Aorta (tissue), 5 donors: ENCODE data around the gene NPAS2. TPM values are rescaled to one million over a fixed set of nuclear protein-coding genes. Genes with fewer than 3 reads are reported as not detected.

Experiments used
- ATAC-seq: fragments of 200-7000 bp; cut with Tn5 transposase; one replicate; pipeline ENCODE4 v1.9.1; 2022; ENCODE audit warnings: moderate library complexity; ENCODE audit not compliant: low FRiP score
- DNase-seq, 2 donors: peaks; one replicate each; pipeline ENCODE4 v3.0.0-alpha.2; 2020
- H3K27ac ChIP-seq, 2 donors: one replicate each; pipeline ENCODE4 v1.5.1; 2013; ENCODE audit warnings: low read length in 2 of 2, mild to moderate bottlenecking in 2 of 2, moderate library complexity in 2 of 2, control low read depth in 1 of 2, inconsistent platforms in 1 of 2, low read depth in 1 of 2
- H3K27me3 ChIP-seq, 2 donors: one replicate each; pipeline ENCODE4 v1.6.1; 2013; ENCODE audit warnings: control low read depth in 1 of 2, low read length in 1 of 2, mild to moderate bottlenecking in 1 of 2, moderate library complexity in 1 of 2; ENCODE audit not compliant: insufficient read depth in 2 of 2, control insufficient read depth in 1 of 2
- H3K36me3 ChIP-seq, 2 donors: one replicate each; pipeline ENCODE4 v1.6.1; 2013; ENCODE audit warnings: control low read depth in 1 of 2, low read length in 1 of 2, mild to moderate bottlenecking in 1 of 2; ENCODE audit not compliant: insufficient read depth in 2 of 2, control insufficient read depth in 1 of 2
- H3K4me1 ChIP-seq, 2 donors: one replicate each; pipeline ENCODE4 v1.6.1; 2013; ENCODE audit warnings: low read length in 2 of 2, control low read depth in 1 of 2, mild to moderate bottlenecking in 1 of 2, moderate library complexity in 1 of 2; ENCODE audit not compliant: insufficient read depth in 2 of 2, control insufficient read depth in 1 of 2
- H3K4me3 ChIP-seq, 2 donors: one replicate each; pipeline ENCODE4 v1.5.1; 2013; ENCODE audit warnings: low read length in 2 of 2, control low read depth in 1 of 2, mild to moderate bottlenecking in 1 of 2
- H3K9me3 ChIP-seq: one replicate; pipeline ENCODE4 v1.6.1; 2013; ENCODE audit warnings: mild to moderate bottlenecking, low read length; ENCODE audit not compliant: control insufficient read depth
- WGBS, 2 donors: extraction: QIAGEN DNeasy Blood & Tissue Kit; methylation state at CpG; one replicate each; pipeline ENCODE4 v1.1.7; 2013; 5-methylcytosine and 5-hydroxymethylcytosine counted together
- intact Hi-C, 2 donors: fragments of 100-400 bp; cut with DNase I; formaldehyde crosslinking; loops; one replicate each; pipeline versions ENCODE4 v1.14.2 to v1.15.0; 2022
- polyA plus RNA-seq, 2 donors: library from polyadenylated mRNA; stranded (reverse); fragments of 200-250 nt; gene quantifications; one replicate each; pipeline ENCODE4 v1.2.3, GENCODE V29; 2013
- total RNA-seq, 2 donors: library from RNA; stranded (reverse); fragmentation: NEBNext Ultra II Directional; extraction: Animal tissue kit (Norgen Biotek cat#: 25700); gene quantifications; one replicate each; pipeline ENCODE4 v1.2.1, GENCODE V29; 2021
- donor health status: healthy with polysubstance abuse.
- donor health status: Bipolar disorder and iron deficiency.
- donor health status: DM: no; HTN: no; CAD: no.
- donor health status: DM: no; HTN: no; CAD: no.
- donor health status: DM: yes; HTN: yes; CAD: no.

Gene NPAS2
- total and polyA plus RNA-seq, 4 donors = 7.8 to 42.0 (median 24.2) TPM

DNA sequence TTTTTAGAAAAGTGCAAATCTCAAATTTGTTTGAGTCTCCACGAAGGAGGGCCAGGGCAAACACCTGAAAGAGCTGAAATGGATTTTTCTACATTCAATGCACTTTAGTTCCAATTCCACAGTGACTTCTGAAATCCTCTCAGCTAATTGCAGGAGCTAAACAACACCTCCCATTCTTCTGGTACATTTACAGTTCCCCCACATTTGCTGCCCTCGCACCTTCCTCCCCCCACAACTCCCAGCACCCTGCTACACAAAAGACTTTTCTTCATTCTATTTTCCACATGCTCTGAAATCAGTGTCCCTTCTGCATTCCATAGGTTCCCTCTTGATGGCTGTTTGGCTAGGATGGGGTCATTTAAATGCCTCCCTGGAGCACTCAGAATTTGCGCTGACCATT lies 5.9 kb upstream of the NPAS2 start:
- Histone ChIP-seq H3K27me3 (no peaks in the 10 kb centered on the region), H3K4me3 (no peak overlapping the region), H3K4me1 (peaks cover 4 to 6% of the 10 kb centered on the region in 2 donors), H3K9me3 (no peaks in the 10 kb centered on the region), H3K27ac (no peak overlapping the region), H3K36me3 (no peaks in the 10 kb centered on the region)
- ATAC-seq (no peak), DNase-seq (no peak)
- intact Hi-C loops = no loop called here
- 92 to 95% methylated on average over 3 of the region's 3 CpGs for WGBS, 2 donors

DNA sequence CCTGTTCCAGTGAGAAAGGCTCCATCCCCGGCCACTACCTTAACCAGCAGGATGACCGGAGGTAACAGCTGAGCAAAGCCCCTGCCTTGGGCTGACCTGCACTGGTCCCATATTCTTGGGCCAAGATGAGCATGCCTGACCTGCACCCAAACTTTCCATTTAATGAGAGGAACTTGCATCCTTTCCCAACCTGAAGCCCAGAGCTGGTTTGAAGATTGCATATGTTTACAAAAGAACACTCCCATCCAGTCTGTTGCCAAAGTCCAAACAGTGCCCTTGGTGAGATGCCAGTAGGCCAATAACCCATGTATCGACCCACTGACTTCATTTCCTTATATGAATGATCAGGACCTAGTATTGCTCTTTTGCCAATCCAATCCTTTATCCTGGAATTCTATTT lies 5.5 kb upstream of the NPAS2 start:
- no peak overlapping the region for H3K27ac ChIP-seq
- 83 to 88% methylated on average over 3 of the region's 3 CpGs for whole genome bisulfite sequencing, 2 donors
- H3K27me3 ChIP-seq = no peaks in the 10 kb centered on the region
- peaks cover 4 to 6% of the 10 kb centered on the region in 2 donors for H3K4me1 ChIP-seq
- ATAC-seq (no peak), DNase-seq (no peak)
- no peak overlapping the region for H3K4me3 ChIP-seq
- no peaks in the 10 kb centered on the region for H3K9me3 ChIP-seq
- H3K36me3 ChIP-seq = no peaks in the 10 kb centered on the region
- intact Hi-C loops = no loop called here

- Histone ChIP-seq H3K27me3 (no peaks in the 10 kb centered on the region), H3K36me3 (no peaks in the 10 kb centered on the region), H3K4me1 (peaks cover 4 to 6% of the 10 kb centered on the region in 2 donors), H3K4me3 (no peak overlapping the region), H3K9me3 (no peaks in the 10 kb centered on the region), H3K27ac (no peak overlapping the region)
- DNase-seq (no peak), ATAC-seq (no peak)
- 92 to 95% methylated on average over 7 of the region's 7 CpGs for WGBS, 2 donors
- intact Hi-C loops = loop anchor here (5.0 kb wide), 1 partner anchor 65 kb away; no protein-coding TSS in a partner anchor
Observed at GRCh38 chr2:100817388-100817985, 2.5 kb upstream of the NPAS2 start.

DNA sequence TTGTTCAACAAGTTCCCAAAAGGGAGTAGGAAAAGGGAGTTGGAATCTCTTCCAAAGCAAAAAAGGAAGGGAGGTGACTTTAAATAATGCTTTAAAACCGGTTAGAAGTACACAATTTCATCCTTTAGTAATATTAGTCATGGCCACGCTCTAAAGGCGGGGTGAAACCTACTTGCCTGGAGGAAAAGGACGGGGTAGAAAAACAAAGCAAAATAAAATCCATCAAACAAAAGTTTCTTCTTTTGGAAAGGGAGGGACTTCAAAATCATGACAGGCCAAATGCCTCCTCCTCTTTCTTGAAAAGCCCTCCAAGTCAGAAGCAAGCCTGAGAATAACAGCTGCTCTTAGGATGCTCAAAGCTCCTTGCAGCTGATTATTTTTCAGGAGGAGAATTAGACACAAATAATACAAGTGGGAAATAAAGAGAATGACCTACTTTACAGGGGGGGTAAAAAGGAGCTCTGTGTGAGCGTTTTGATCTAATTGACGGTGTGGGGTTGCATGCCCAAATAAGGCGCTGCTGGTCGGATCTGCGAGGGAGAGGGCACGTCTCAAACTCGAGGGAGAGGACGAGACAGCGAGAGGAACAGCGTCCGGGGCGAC lies 1.8 kb upstream of the NPAS2 start:
- no peak for DNase-seq

DNA sequence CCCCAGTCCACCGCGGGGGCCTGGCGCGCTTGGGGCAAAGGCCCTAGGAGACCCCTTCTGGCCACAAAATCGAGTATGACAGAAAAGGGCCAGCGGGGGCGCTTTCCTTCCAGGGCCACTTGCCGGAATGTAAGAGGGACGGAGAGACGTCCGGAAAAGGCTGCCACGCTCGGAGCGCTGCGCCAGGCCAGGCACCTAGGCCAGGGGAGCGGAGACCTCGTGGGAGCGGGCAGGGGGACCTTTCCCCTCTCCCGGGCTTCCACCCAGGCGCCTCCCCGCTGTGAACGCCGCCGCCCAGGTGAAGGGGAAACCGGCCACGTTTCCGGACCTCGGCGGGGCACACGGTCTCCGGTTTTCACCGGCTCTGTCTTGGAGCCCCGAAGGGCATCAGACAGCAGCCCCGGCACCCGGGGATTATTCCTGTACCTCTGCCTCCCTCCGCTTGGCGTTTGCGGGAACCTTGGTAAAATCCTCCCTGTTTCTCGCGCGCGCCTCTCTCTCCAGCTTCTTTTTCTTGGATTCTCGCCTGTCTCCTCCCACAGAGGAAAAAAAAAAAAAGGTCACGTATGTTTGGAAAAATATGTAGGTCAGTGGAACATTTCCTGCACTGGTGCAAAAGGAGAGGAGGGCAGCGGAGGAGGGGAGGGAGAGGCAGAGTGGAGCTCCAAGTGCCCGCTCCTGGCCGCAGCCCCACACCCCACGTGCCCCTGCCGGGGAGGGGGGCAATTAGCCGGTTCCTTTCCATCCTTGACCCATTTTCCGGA lies 1.2 kb upstream of the NPAS2 start:
- DNase-seq (peak; percentile 76 to 90), ATAC-seq (peak; percentile 89)
- Histone ChIP-seq H3K27ac (peak overlapping the region; percentile 79 to 83), H3K4me3 (peak overlapping the region; percentile 86 to 91), H3K4me1 (peaks cover 4% of the 10 kb centered on the region in 2 donors), H3K9me3 (no peaks in the 10 kb centered on the region), H3K27me3 (no peaks in the 10 kb centered on the region), H3K36me3 (no peaks in the 10 kb centered on the region)
- intact Hi-C loops = loop anchor here (2.0 to 5.0 kb wide), 2 partner anchors 66 to 160 kb away; no protein-coding TSS in a partner anchor
- 0% methylated on average over 40 to 51 of the region's 51 CpGs for WGBS, 2 donors

More for the DNA sequence above, 1.8 kb upstream of the NPAS2 start:
- H3K27me3 ChIP-seq = no peaks in the 10 kb centered on the region
- peak; percentile 39 for ATAC-seq
- no peaks in the 10 kb centered on the region for H3K36me3 ChIP-seq
- whole genome bisulfite sequencing, 2 donors = 9% methylated on average over 16 of the region's 16 CpGs
- peak overlapping the region; percentile 79 to 83 for H3K27ac ChIP-seq
- peak overlapping the region; percentile 43 to 91 for H3K4me3 ChIP-seq
- H3K9me3 ChIP-seq = no peaks in the 10 kb centered on the region
- H3K4me1 ChIP-seq = peaks cover 4 to 6% of the 10 kb centered on the region in 2 donors
- intact Hi-C loops = loop anchor here (2.0 to 5.0 kb wide), 2 partner anchors 66 to 161 kb away; no protein-coding TSS in a partner anchor

DNA sequence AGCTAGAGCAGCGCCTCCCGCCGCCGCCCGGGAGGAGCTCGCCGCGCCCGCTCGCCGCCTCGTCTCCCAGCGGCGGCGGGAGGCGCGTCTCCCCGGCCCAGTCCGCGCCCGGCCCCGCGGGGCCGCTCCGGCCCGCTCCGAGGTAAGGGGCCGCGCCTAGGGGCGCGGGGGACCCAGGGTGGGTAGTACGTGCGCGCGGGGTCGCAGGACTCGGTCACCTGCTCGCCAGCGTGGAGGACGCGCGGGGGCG lies 259 bp downstream of the NPAS2 start:
- no peaks in the 10 kb centered on the region for H3K4me1 ChIP-seq
- no peak for DNase-seq
- intact Hi-C loops = loop anchor here in 1 of 2 donors (5.0 to 10.0 kb wide), 4 partner anchors 57 to 215 kb away; no protein-coding TSS in a partner anchor
- no peaks in the 10 kb centered on the region for H3K9me3 ChIP-seq
- no peaks in the 10 kb centered on the region for H3K36me3 ChIP-seq
- WGBS, 2 donors = 0 to 1% methylated on average over 16 to 43 of the region's 43 CpGs
- no peaks in the 10 kb centered on the region for H3K27me3 ChIP-seq
- no peak for ATAC-seq
- H3K27ac ChIP-seq = no peak overlapping the region
- peak overlapping the region; percentile 86 to 91 for H3K4me3 ChIP-seq

DNA sequence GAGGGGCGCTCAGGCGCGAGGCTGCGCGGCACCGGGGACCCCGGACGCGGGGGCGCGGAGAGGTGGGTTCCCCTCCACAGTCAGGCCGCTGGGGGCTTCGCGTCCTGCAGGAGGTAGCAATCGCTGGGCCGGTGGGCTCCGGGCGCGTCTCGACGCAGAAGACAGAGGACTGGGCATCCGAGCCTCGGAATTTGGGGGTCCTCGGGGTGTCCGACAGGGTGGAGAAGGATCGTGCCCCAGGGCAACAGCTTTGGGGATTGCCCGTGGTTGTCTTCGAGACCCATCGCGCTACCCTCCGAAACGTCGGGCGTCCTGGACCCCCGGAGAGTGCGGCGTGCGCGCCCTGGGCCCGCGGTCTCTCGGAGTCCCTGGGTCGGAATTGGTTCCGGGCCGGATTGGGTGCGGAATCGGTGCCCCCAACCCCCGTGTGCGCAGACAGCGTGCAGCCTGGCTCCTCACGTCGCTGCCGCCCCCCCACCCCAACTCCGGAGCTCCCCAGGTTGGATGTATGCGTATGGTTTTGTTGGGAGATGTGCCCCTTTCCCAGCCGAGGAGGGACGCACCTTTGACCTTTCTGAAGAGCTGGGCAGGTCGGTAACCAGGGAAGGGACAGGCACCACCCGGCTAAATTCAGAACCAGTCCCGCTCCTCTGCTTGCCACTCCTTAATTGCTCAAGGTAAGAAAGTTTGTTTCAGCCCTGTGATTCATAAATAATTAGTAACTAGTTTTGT lies 750 bp downstream of the NPAS2 start:
- no peak overlapping the region for H3K27ac ChIP-seq

DNA sequence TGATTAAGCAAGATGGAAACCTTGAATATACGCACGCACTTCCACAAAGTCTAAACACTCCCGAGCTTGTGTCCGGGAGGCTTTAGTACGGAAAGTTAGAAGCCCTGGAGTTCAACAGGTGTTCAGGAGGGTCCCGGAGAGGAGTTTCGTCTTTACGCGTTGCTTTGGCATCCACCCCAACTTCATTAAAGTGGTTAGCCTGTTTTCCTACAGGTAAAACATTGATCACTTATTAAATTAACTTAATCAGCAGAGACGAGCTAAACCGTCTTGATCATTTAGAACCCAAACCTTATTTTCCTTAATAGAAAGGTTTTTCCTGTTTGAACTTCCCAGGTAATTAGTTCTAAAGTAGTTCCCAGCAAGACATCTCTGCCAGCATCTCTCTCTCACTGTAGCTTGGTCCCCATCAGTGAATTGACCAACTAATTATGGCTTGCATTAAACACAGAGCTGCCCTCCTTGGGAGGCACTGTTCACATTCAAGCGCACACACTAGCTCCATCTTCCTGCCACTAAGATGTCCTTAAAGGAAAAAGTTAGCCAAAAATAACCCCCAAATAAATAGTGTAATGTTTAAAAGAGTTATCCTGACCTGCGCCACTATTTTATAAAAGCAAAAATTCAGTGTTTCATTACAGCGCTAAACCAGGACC lies 1.4 kb downstream of the NPAS2 start:
- peak overlapping the region; percentile 86 to 91 for H3K4me3 ChIP-seq
- no peaks in the 10 kb centered on the region for H3K9me3 ChIP-seq
- DNase-seq = no peak
- no peak for ATAC-seq
- intact Hi-C loops = loop anchor here in 1 of 2 donors (5.0 to 10.0 kb wide), 4 partner anchors 56 to 217 kb away; no protein-coding TSS in a partner anchor
- WGBS, 2 donors = 8 to 16% methylated on average over 14 of the region's 14 CpGs
- H3K4me1 ChIP-seq = no peaks in the 10 kb centered on the region
- no peaks in the 10 kb centered on the region for H3K27me3 ChIP-seq
- H3K36me3 ChIP-seq = no peaks in the 10 kb centered on the region
- H3K27ac ChIP-seq = peak overlapping the region in 1 of 2 donors; percentile 31

More for the DNA sequence above, 750 bp downstream of the NPAS2 start:
- no peaks in the 10 kb centered on the region for H3K36me3 ChIP-seq
- DNase-seq = peak in 1 of 2 donors; percentile 74
- no peaks in the 10 kb centered on the region for H3K27me3 ChIP-seq
- intact Hi-C loops = loop anchor here in 1 of 2 donors (5.0 to 10.0 kb wide), 4 partner anchors 57 to 216 kb away; no protein-coding TSS in a partner anchor
- H3K4me3 ChIP-seq = peak overlapping the region; percentile 86 to 91
- WGBS, 2 donors = 1 to 2% methylated on average over 49 to 60 of the region's 60 CpGs
- no peaks in the 10 kb centered on the region for H3K4me1 ChIP-seq
- ATAC-seq = no peak
- no peaks in the 10 kb centered on the region for H3K9me3 ChIP-seq
